Measurements from ENCODE around the gene ARFIP1.
A peak's percentile ranks its signal among the peaks of the same experiment; 100 is the strongest.
"Not testable (repeated sequence)": the region's sequence is repeated elsewhere in the genome, so short reads cannot be mapped to it uniquely, and the experiment has no call there.

Gene ARFIP1, protein sequence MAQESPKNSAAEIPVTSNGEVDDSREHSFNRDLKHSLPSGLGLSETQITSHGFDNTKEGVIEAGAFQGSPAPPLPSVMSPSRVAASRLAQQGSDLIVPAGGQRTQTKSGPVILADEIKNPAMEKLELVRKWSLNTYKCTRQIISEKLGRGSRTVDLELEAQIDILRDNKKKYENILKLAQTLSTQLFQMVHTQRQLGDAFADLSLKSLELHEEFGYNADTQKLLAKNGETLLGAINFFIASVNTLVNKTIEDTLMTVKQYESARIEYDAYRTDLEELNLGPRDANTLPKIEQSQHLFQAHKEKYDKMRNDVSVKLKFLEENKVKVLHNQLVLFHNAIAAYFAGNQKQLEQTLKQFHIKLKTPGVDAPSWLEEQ

GRCh38 chr4:152779513-152780266 is at the start of gene ARFIP1, which contains the start of gene TIGD4:
Gene ARFIP1, plus strand, starts transcription at chr4:152779954. Its CDS starts 49,680 bp downstream, at chr4:152829634.
Gene TIGD4, minus strand, starts transcription at chr4:152779730. Its CDS starts 8,726 bp downstream, at chr4:152771004.
- Histone ChIP-seq H3K4me3 (peak within 1 kb of the TSS; percentile 76), H3K27ac (peak within 1 kb of the TSS; percentile 62), H3K9me3 (no peaks in the 10 kb centered on the region), H3K36me3 (no peaks in the 10 kb centered on the region), H3K4me2 (peak within 1 kb of the TSS; percentile 88), H3K27me3 (no peaks in the 10 kb centered on the region), H3K9ac (peak within 1 kb of the TSS; percentile 73), H3K4me1 (peaks cover 59% of the 10 kb centered on the region), H4K20me1 (peaks cover 45% of the 10 kb centered on the region)
- TF ChIP-seq Cebpa-rat (IDR thresholded peaks at IDR 0.05), result no peak

DNA sequence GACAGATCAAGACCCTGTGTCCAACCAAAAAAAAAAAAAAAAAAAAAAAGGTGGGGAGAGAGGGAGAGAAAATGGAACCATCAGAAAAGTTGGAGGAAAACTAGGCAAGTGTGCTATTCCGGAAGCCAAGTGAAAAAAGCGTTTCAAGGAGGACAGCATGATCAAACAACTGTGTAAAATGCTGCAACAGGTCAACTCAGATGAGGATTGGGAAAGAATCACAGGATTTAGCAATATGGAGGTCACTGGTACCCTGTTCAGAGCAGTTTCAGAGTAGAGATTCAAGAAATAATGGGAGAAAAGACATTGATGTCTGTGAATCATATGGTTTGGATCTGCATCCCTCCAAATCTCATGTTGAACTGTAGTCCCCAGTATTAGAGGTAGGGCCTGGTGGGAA is 47.8 kb upstream of the ARFIP1 start:
- Histone ChIP-seq H3K36me3 (no peaks in the 10 kb centered on the region), H3K9ac (no peak overlapping the region), H3K27ac (no peak overlapping the region), H3K4me3 (no peak overlapping the region), H3K4me2 (no peak overlapping the region), H4K20me1 (no peaks in the 10 kb centered on the region), H3K4me1 (peaks cover 32% of the 10 kb centered on the region), H3K9me3 (no peaks in the 10 kb centered on the region), H3K27me3 (no peaks in the 10 kb centered on the region)
- no peak for TF ChIP-seq Cebpa-rat (IDR thresholded peaks at IDR 0.05)

DNA sequence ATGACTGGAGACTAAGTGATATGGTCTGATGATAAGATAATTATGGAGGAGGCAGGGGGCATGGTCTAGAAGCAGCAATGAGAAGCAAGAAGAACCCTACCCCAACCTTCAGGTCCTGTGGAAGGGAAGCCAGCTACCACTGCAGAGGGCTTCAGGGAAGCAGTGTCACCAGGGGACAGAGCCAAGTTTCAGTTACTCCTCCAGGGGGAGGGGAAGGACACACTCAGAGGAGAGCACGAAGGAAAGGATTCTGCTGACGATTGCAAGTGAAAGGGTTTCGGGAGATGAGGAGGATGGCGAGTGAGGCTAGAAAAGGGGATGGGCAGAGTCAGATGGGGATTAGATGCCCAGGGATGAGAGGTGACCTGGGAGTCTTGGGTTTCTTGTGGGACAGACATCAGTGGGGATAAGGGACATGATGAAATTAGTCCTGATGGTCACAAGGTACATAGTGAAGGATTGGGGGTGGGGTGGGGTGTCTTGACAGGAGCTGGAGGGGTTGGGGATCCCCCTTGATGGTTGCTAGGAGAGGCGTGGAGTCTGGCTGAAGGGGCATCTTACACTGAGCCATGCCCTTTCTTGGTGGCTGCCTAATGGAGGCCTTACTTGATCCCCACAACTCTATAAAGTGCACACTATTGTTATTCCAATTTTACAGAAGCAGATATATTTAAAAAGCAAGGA is 45.6 kb upstream of the ARFIP1 start:
- no peaks in the 10 kb centered on the region for H3K27me3 ChIP-seq
- H3K9ac ChIP-seq, result no peak overlapping the region
- H3K4me3 ChIP-seq, result no peak overlapping the region
- no peak overlapping the region for H3K4me2 ChIP-seq
- TF ChIP-seq Cebpa-rat (IDR thresholded peaks at IDR 0.05), result no peak
- no peaks in the 10 kb centered on the region for H3K9me3 ChIP-seq
- H3K4me1 ChIP-seq, result peaks cover 11% of the 10 kb centered on the region
- H3K27ac ChIP-seq, result no peak overlapping the region
- no peaks in the 10 kb centered on the region for H4K20me1 ChIP-seq
- H3K36me3 ChIP-seq, result no peaks in the 10 kb centered on the region

DNA sequence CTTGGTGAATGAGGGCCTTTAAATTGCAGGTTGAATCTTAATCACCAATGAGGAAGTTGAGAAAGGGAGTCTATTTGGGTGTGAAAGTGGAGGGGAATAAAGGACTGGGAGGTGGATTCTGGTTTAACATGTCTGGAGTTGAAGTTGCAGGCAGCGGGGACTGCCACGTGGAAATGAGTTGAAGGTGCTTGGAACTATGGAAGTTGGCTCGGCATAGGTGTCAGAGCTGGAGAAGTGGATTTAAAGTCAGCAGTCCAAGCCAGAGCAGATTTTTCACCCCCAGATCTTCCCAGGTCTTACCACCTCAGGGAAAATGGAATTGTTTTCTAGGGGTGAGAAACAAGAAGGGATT is 45.1 kb upstream of the ARFIP1 start:
- Histone ChIP-seq H3K9me3 (no peaks in the 10 kb centered on the region), H3K36me3 (no peaks in the 10 kb centered on the region), H3K27ac (no peak overlapping the region), H3K4me3 (no peak overlapping the region), H3K9ac (no peak overlapping the region), H3K27me3 (no peaks in the 10 kb centered on the region), H3K4me1 (peaks cover 5% of the 10 kb centered on the region), H4K20me1 (no peaks in the 10 kb centered on the region), H3K4me2 (no peak overlapping the region)
- no peak for TF ChIP-seq Cebpa-rat (IDR thresholded peaks at IDR 0.05)

DNA sequence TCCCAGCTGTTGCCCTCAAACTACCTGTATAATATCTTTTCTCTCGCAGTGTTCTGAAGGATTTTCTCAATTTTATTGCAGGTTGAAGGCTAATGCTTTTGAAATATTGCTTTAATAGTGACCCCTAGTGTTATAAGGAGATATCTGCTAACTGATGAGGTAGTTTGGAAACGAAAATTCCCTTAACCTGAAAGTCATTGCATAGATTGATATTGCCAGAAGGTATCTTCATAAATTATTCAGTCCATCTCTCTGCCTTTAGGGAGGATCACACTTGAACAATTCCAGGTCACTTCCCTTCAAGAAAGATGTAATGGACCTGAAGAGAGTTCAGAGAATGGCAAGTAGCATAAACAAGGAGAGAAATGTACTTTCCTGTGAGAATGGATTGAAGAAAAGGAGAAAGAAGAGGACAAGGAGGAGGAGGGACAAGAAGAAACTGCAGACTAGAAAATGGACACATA is 44.3 kb upstream of the ARFIP1 start:
- Histone ChIP-seq H3K9me3 (no peaks in the 10 kb centered on the region), H4K20me1 (no peaks in the 10 kb centered on the region), H3K4me2 (no peak overlapping the region), H3K27ac (no peak overlapping the region), H3K9ac (no peak overlapping the region), H3K4me1 (no peaks in the 10 kb centered on the region), H3K4me3 (no peak overlapping the region), H3K27me3 (no peaks in the 10 kb centered on the region), H3K36me3 (no peaks in the 10 kb centered on the region)
- no peak for TF ChIP-seq Cebpa-rat (IDR thresholded peaks at IDR 0.05)

GRCh38 chr4:152735906-152736305 is 43.8 kb upstream of the ARFIP1 start:
- Histone ChIP-seq H3K4me2 (no peak overlapping the region), H3K36me3 (no peaks in the 10 kb centered on the region), H4K20me1 (no peaks in the 10 kb centered on the region), H3K27ac (no peak overlapping the region), H3K4me1 (no peaks in the 10 kb centered on the region), H3K9me3 (no peaks in the 10 kb centered on the region), H3K9ac (no peak overlapping the region), H3K27me3 (no peaks in the 10 kb centered on the region), H3K4me3 (no peak overlapping the region)
- TF ChIP-seq Cebpa-rat (IDR thresholded peaks at IDR 0.05), result no peak

DNA sequence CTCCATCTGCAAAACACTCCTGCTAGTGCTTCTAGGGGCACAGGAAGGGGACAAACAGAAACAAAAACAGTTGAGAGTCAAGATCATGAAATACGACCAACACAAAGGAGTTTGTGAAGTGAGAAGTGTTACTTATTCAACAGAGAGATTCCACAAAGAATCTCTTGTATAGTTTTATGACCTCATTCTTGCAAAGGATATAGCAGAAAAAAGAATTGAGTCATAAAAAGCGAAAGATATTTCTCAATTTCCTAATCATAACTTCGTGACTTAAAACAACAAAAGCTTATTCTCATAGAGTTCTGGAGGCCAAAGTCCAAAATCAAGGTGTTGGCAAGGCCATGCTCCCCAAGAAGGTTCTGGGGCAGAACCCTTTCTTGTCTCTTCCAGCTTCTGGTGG is 40.9 kb upstream of the ARFIP1 start:
- TF ChIP-seq Cebpa-rat (IDR thresholded peaks at IDR 0.05), result no peak
- Histone ChIP-seq H4K20me1 (no peaks in the 10 kb centered on the region), H3K27me3 (no peaks in the 10 kb centered on the region), H3K4me1 (no peaks in the 10 kb centered on the region), H3K9me3 (no peaks in the 10 kb centered on the region), H3K4me2 (no peak overlapping the region), H3K9ac (no peak overlapping the region), H3K36me3 (no peaks in the 10 kb centered on the region), H3K27ac (no peak overlapping the region), H3K4me3 (no peak overlapping the region)

DNA sequence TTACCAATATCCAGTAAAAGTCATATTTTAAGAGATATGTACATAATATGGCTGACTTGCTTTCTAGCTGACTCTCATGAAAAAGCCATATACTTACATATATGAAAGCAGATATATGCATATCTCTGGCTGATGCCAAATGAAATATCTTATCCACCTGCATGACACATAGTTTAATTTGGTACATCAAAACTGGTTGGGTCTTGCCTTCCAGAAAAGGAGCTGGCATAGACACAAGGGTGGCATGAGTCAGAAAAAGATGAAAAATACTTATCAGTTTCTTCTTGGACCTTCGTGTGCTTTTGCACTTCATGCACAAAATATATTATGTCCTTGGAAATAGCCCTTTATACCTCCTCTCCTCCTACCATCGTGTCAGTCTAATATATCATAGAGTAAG is 32.3 kb upstream of the ARFIP1 start:
- Histone ChIP-seq H3K9ac (no peak overlapping the region), H3K4me1 (no peaks in the 10 kb centered on the region), H3K4me2 (no peak overlapping the region), H3K27me3 (no peaks in the 10 kb centered on the region), H3K9me3 (peaks cover 16% of the 10 kb centered on the region), H3K27ac (no peak overlapping the region), H3K4me3 (no peak overlapping the region), H4K20me1 (no peaks in the 10 kb centered on the region), H3K36me3 (no peaks in the 10 kb centered on the region)
- no peak for TF ChIP-seq Cebpa-rat (IDR thresholded peaks at IDR 0.05)

- Histone ChIP-seq H4K20me1 (no peaks in the 10 kb centered on the region), H3K4me2 (no peak overlapping the region), H3K9ac (no peak overlapping the region), H3K27ac (no peak overlapping the region), H3K4me3 (no peak overlapping the region), H3K27me3 (no peaks in the 10 kb centered on the region), H3K4me1 (no peaks in the 10 kb centered on the region), H3K9me3 (peaks cover 17% of the 10 kb centered on the region), H3K36me3 (no peaks in the 10 kb centered on the region)
- no peak for TF ChIP-seq Cebpa-rat (IDR thresholded peaks at IDR 0.05)
Measured at GRCh38 chr4:152748619-152749018, 31.1 kb upstream of the ARFIP1 start.

DNA sequence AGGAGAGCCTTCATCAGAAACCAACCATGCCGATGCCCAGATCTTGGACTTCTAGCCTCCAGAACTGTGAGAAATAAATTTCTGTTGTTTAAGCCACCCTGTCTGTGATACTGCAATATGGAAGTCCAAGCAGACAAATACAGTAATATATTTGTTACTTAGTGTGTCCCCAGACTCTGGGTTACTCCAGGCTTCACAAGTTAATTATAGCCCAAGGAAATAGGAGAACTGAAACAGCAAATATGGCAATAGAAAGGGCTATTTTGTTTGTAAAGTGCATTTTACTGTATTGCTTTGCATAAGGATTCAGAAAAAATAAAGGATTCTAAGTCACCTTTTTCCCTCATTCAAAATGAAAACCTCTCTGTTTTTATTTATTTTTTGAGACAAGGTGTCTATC is 16.0 kb upstream of the ARFIP1 start:
- Histone ChIP-seq H3K4me2 (no peak overlapping the region), H4K20me1 (no peaks in the 10 kb centered on the region)
- TF ChIP-seq Cebpa-rat (IDR thresholded peaks at IDR 0.05), result no peak

DNA sequence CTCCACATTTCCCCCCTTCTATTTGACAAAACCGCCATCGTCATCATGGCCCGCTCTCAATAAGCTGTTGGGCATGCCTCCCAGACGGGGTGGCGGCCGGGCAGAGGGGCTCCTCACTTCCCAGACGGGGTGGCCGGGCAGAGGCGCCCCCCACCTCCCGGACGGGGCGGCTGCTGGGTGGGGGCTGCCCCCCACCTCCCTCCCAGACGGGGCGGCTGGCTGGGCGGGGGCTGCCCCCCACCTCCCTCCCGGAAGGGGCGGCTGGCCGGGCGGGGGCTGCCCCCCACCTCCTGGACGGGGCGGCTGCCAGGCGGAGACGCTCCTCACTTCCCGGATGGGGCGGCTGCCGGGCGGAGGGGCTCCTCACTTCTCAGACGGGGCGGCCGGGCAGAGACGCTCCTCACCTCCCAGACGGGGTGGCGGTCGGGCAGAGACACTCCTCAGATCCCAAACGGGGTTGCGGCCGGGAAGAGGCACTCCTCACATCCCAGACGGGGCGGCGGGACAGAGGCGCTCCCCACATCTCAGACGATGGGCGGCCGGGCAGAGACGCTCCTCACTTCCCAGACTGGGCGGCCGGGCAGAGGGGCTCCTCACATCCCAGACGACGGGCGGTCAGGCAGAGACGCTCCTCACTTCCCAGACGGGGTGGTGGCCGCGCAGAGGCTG is 14.6 kb upstream of the ARFIP1 start:
- not testable (repeated sequence) for H3K27ac ChIP-seq, H3K4me2 ChIP-seq, H4K20me1 ChIP-seq, H3K4me1 ChIP-seq, H3K4me3 ChIP-seq, H3K36me3 ChIP-seq, H3K9ac ChIP-seq, H3K27me3 ChIP-seq
- peaks cover 10% of the 10 kb centered on the region for H3K9me3 ChIP-seq

More for the DNA sequence above, 16.0 kb upstream of the ARFIP1 start:
- H3K4me1 ChIP-seq, result no peaks in the 10 kb centered on the region
- no peaks in the 10 kb centered on the region for H3K27me3 ChIP-seq
- no peak overlapping the region for H3K9ac ChIP-seq
- peaks cover 10% of the 10 kb centered on the region for H3K9me3 ChIP-seq
- H3K27ac ChIP-seq, result no peak overlapping the region
- H3K36me3 ChIP-seq, result no peaks in the 10 kb centered on the region
- no peak overlapping the region for H3K4me3 ChIP-seq
